ENCODE measurements around the gene SERPINA6. TPM values are rescaled to one million over a fixed set of nuclear protein-coding genes. Genes with fewer than 3 reads are reported as not detected.
"Not testable (repeated sequence)": the region's sequence is repeated elsewhere in the genome, so short reads cannot be mapped to it uniquely, and the experiment has no call there.

Gene SERPINA6
- total RNA-seq, 8 experiments from 2014 or later = 0.13 to 0.97 (median 0.43) TPM; not detected in 3

- Histone ChIP-seq H3K4me3 (no peak overlapping the region), H3K27ac (no peak overlapping the region), H3K4me1 (replicated peaks in 1 of 2) (no peaks in the 10 kb centered on the region)
- ATAC-seq (replicated peaks in 6 of 8) = peak in 4 of 8 experiments; percentile 11 to 50 (median 31)
- WGBS, 10 experiments = 100% methylated on average over 1 of the region's 12 CpGs; no CpG with 5 or more reads in 8 of the 10 experiments
- in situ Hi-C loops (cut with MboI; ENCODE audit: low pct_unique_long_range_greater_than_20kb in 2 of 9, low sequenced_read_pairs in 9 of 9, unreplicated experiment in 9 of 9) = no loop called here
Measured at GRCh38 chr14:94363151-94363624, 40.1 kb upstream of the SERPINA6 start.

DNA sequence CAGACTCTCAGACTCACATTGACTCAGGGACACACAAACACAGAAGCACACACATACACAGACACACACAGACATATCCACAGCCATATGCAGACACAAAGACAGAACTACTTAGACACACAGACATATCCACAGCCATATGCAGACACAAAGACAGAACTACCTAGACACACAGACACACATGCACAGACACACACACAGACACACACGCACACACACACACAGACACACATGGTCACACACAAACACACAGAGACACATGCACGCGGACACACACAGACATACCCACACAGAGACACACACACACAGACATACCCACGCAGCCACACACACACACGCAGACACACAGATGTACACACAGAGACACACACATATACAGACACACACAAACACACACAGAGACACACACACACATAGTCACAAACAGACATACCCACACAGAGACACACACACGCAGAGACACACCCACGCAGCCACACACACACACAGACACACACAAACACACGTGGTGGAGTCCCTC is 39.5 kb upstream of the SERPINA6 start:
- ATAC-seq (replicated peaks in 6 of 8) = no peak
- 70 to 100% (median 79%) methylated on average over 1 to 5 of the region's 8 CpGs; no CpG with 5 or more reads in 4 of the 10 experiments for whole genome bisulfite sequencing, 10 experiments
- no peaks in the 10 kb centered on the region for H3K4me1 ChIP-seq (replicated peaks in 1 of 2)
- no peak overlapping the region for H3K4me3 ChIP-seq
- in situ Hi-C loops (cut with MboI; ENCODE audit: low pct_unique_long_range_greater_than_20kb in 2 of 9, low sequenced_read_pairs in 9 of 9, unreplicated experiment in 9 of 9) = no loop called here
- no peak overlapping the region for H3K27ac ChIP-seq

GRCh38 chr14:94361682-94362081 is 38.5 kb upstream of the SERPINA6 start:
- Histone ChIP-seq H3K27ac (no peak overlapping the region), H3K4me1 (replicated peaks in 1 of 2) (no peaks in the 10 kb centered on the region), H3K4me3 (no peak overlapping the region)
- 100% methylated on average over 1 of the region's 7 CpGs; no CpG with 5 or more reads in 9 of the 10 experiments for WGBS, 10 experiments
- in situ Hi-C loops (cut with MboI; ENCODE audit: low pct_unique_long_range_greater_than_20kb in 2 of 9, low sequenced_read_pairs in 9 of 9, unreplicated experiment in 9 of 9) = no loop called here
- ATAC-seq (replicated peaks in 6 of 8) = no peak

- ATAC-seq (replicated peaks in 6 of 8) = no peak
- in situ Hi-C loops (cut with MboI; ENCODE audit: low pct_unique_long_range_greater_than_20kb in 2 of 9, low sequenced_read_pairs in 9 of 9, unreplicated experiment in 9 of 9) = no loop called here
- Histone ChIP-seq H3K4me3 (no peak overlapping the region), H3K4me1 (replicated peaks in 1 of 2) (no peaks in the 10 kb centered on the region), H3K27ac (no peak overlapping the region)
- WGBS, 10 experiments = 0 to 100% (median 51%) methylated on average over 1 to 2 of the region's 7 CpGs; no CpG with 5 or more reads in 1 of the 10 experiments
Measured at GRCh38 chr14:94360945-94361565, 37.9 kb upstream of the SERPINA6 start.

- in situ Hi-C loops (cut with MboI; ENCODE audit: low pct_unique_long_range_greater_than_20kb in 2 of 9, low sequenced_read_pairs in 9 of 9, unreplicated experiment in 9 of 9) = no loop called here
- Histone ChIP-seq H3K4me1 (replicated peaks in 1 of 2) (peaks cover 0 to 2% of the 10 kb centered on the region in 2 donors), H3K4me3 (no peak overlapping the region), H3K27ac (no peak overlapping the region)
- no peak for ATAC-seq (replicated peaks in 6 of 8)
- WGBS, 10 experiments = 0 to 92% (median 58%) methylated on average over 1 of the region's 1 CpG; no CpG with 5 or more reads in 1 of the 10 experiments
Measured at GRCh38 chr14:94357166-94357565, 34.0 kb upstream of the SERPINA6 start.

GRCh38 chr14:94356379-94357056 is 33.4 kb upstream of the SERPINA6 start:
- WGBS, 10 experiments = 56 to 100% (median 92%) methylated on average over 1 to 5 of the region's 5 CpGs; no CpG with 5 or more reads in 2 of the 10 experiments
- ATAC-seq (replicated peaks in 6 of 8) = no peak
- in situ Hi-C loops (cut with MboI; ENCODE audit: low pct_unique_long_range_greater_than_20kb in 2 of 9, low sequenced_read_pairs in 9 of 9, unreplicated experiment in 9 of 9) = no loop called here
- Histone ChIP-seq H3K4me3 (no peak overlapping the region), H3K4me1 (replicated peaks in 1 of 2) (peaks cover 0 to 2% of the 10 kb centered on the region in 2 donors), H3K27ac (no peak overlapping the region)

GRCh38 chr14:94355191-94355794 is 32.2 kb upstream of the SERPINA6 start:
- ATAC-seq (replicated peaks in 6 of 8) = peak in 7 of 8 experiments; percentile 29 to 94 (median 59)
- in situ Hi-C loops (cut with MboI; ENCODE audit: low pct_unique_long_range_greater_than_20kb in 2 of 9, low sequenced_read_pairs in 9 of 9, unreplicated experiment in 9 of 9) = no loop called here
- H3K4me1 ChIP-seq (replicated peaks in 1 of 2) = peaks cover 0 to 2% of the 10 kb centered on the region in 2 donors
- no peak overlapping the region for H3K27ac ChIP-seq
- no peak overlapping the region for H3K4me3 ChIP-seq
- 0 to 61% (median 27%) methylated on average over 1 to 6 of the region's 15 CpGs; no CpG with 5 or more reads in 2 of the 10 experiments for WGBS, 10 experiments

DNA sequence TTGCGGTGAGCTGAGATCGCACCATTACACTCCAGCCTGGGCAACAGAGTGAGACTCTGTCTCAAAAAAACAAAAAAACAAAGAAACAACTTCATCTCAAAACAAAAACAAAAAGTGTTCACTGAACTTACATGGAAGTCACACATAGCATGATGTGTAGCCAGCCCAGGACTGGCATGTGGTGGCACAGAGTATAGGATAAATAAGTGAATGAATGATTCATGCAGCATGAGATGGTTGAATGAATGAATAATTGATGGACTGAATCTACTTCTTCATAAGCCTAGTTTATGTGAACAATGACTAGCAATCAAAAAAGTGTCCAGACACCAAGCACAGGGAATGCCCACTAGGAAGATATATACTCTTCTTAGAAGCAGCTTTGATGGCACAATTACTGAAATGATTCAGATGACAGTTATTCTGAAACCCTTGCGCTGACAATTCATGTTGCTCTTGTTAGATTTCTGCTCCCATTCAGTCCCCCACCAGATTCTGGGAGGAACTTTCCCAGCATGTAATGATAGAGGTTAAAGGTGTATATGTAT is 31.6 kb upstream of the SERPINA6 start:
- Histone ChIP-seq H3K4me1 (replicated peaks in 1 of 2) (peaks cover 0 to 2% of the 10 kb centered on the region in 2 donors), H3K4me3 (no peak overlapping the region), H3K27ac (no peak overlapping the region)
- ATAC-seq (replicated peaks in 6 of 8) = no peak
- in situ Hi-C loops (cut with MboI; ENCODE audit: low pct_unique_long_range_greater_than_20kb in 2 of 9, low sequenced_read_pairs in 9 of 9, unreplicated experiment in 9 of 9) = no loop called here
- WGBS, 10 experiments = 88 to 100% (median 100%) methylated on average over 1 to 3 of the region's 3 CpGs; no CpG with 5 or more reads in 3 of the 10 experiments

- in situ Hi-C loops (cut with MboI; ENCODE audit: low pct_unique_long_range_greater_than_20kb in 2 of 9, low sequenced_read_pairs in 9 of 9, unreplicated experiment in 9 of 9); H3K4me1 ChIP-seq (replicated peaks in 1 of 2); ATAC-seq (replicated peaks in 6 of 8); H3K27ac ChIP-seq; H3K4me3 ChIP-seq: not testable (repeated sequence)
- WGBS, 10 experiments = 67 to 100% (median 94%) methylated on average over 1 to 7 of the region's 8 CpGs; no CpG with 5 or more reads in 2 of the 10 experiments
Measured at GRCh38 chr14:94354190-94354589, 31.1 kb upstream of the SERPINA6 start.

- no peak overlapping the region for H3K27ac ChIP-seq
- no peak for ATAC-seq (replicated peaks in 6 of 8)
- H3K4me3 ChIP-seq = no peak overlapping the region
- WGBS, 10 experiments = 50 to 100% (median 74%) methylated on average over 2 to 7 of the region's 7 CpGs; no CpG with 5 or more reads in 4 of the 10 experiments
- H3K4me1 ChIP-seq (replicated peaks in 1 of 2) = no peaks in the 10 kb centered on the region
- in situ Hi-C loops (cut with MboI; ENCODE audit: low pct_unique_long_range_greater_than_20kb in 2 of 9, low sequenced_read_pairs in 9 of 9, unreplicated experiment in 9 of 9) = no loop called here
Measured at GRCh38 chr14:94349276-94349675, 26.1 kb upstream of the SERPINA6 start.

DNA sequence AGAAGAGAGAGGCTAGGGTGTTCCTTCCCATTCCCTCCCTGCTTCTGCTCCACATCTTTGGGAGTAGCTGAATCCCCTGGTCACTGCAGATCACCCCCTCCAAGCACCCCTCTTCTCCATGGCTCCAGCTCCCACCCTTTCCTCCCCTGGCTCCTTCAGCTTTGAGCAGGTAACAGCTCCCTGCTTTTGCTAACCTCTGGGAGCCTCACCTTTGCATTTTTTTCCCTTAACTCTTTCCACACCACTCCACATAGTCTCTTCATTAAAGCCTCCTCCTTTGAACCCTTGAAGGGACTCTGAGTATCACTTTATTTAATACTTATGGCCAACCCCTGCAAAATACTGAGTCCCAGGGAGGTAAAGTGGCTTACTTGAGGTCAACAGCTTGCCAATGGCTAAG is 25.7 kb upstream of the SERPINA6 start:
- no peak overlapping the region for H3K4me3 ChIP-seq
- ATAC-seq (replicated peaks in 6 of 8) = no peak
- in situ Hi-C loops (cut with MboI; ENCODE audit: low pct_unique_long_range_greater_than_20kb in 2 of 9, low sequenced_read_pairs in 9 of 9, unreplicated experiment in 9 of 9) = no loop called here
- H3K27ac ChIP-seq = no peak overlapping the region
- H3K4me1 ChIP-seq (replicated peaks in 1 of 2) = no peaks in the 10 kb centered on the region

GRCh38 chr14:94346841-94347240 is 23.7 kb upstream of the SERPINA6 start:
- Histone ChIP-seq H3K4me1 (replicated peaks in 1 of 2) (no peaks in the 10 kb centered on the region), H3K27ac (no peak overlapping the region), H3K4me3 (no peak overlapping the region)
- in situ Hi-C loops (cut with MboI; ENCODE audit: low pct_unique_long_range_greater_than_20kb in 2 of 9, low sequenced_read_pairs in 9 of 9, unreplicated experiment in 9 of 9) = no loop called here
- 67 to 93% (median 80%) methylated on average over 1 to 5 of the region's 5 CpGs; no CpG with 5 or more reads in 3 of the 10 experiments for WGBS, 10 experiments
- no peak for ATAC-seq (replicated peaks in 6 of 8)
